ENCODE measurements around the gene UBA52. TPM values are rescaled to one million over a fixed set of nuclear protein-coding genes. Genes with fewer than 3 reads are reported as not detected.
"Not testable (repeated sequence)": the region's sequence is repeated elsewhere in the genome, so short reads cannot be mapped to it uniquely, and the experiment has no call there.

Gene UBA52
- total RNA-seq, 4 donors from 2014 or later = 405 to 1,087 (median 865) TPM

DNA sequence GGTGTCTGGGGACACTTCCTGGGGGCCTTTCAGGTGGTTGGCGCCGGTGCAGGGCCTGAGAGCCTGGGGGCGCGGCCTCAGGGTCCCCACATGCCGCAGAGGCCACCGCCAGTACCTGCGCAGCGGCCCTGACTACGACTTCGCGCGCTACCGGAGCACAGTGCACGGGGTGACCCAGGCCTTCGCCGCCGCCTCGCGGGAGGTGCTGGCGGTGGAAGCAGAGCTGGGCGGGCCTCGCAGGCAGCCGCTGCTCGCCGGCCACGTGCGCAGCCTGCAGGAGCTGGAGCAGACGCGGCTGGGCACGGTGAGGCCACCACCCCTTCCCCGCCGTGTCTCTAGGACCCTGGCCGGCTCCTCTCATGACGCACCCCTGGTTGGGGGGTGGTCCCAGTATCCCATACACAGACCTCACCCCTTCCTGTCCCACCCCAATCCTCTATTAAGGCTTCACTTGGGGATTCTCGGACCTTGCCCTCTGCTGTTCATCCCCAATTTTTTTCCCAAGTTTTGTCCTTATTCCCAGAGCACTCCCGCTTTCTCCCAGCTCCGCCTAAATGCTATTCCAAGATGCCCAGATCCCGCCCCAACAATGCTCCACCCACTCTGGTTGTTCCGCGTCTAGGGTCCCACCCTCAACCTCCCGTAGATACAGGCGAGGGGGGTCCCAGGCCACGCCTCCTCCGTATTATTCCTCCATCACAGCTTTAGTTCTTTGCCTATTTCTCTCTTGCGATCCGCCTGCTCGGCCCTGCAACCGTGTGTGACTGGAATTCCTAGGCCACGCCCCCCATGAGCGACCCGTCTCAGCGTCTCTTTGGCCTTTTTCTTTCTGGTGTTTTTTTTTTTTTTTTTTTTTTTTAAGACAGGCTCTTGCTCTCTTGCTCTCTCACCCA, 18.0 kb downstream of the UBA52 start:
- Histone ChIP-seq H3K4me1 (peaks cover 49% of the 10 kb centered on the region), H3K27ac (peak overlapping the region; percentile 80), H3K9me3 (no peaks in the 10 kb centered on the region), H3K36me3 (peaks cover 11% of the 10 kb centered on the region), H3K27me3 (no peaks in the 10 kb centered on the region), H3K4me3 (peak overlapping the region; percentile 87)
- 12% methylated on average over 29 of the region's 52 CpGs for WGBS
- peak in 1 of 2 donors; percentile 79 for DNase-seq (ENCODE audit: low spot score in 2 of 2)
- TF ChIP-seq POLR2AphosphoS5 (IDR thresholded peaks at IDR 0.05) (peak in 1 of 3 donors; percentile 34), POLR2A (IDR thresholded peaks at IDR 0.05) (no peak), EP300 (IDR thresholded peaks at IDR 0.05) (no peak)
- TF ChIP-seq, protein P1, sequence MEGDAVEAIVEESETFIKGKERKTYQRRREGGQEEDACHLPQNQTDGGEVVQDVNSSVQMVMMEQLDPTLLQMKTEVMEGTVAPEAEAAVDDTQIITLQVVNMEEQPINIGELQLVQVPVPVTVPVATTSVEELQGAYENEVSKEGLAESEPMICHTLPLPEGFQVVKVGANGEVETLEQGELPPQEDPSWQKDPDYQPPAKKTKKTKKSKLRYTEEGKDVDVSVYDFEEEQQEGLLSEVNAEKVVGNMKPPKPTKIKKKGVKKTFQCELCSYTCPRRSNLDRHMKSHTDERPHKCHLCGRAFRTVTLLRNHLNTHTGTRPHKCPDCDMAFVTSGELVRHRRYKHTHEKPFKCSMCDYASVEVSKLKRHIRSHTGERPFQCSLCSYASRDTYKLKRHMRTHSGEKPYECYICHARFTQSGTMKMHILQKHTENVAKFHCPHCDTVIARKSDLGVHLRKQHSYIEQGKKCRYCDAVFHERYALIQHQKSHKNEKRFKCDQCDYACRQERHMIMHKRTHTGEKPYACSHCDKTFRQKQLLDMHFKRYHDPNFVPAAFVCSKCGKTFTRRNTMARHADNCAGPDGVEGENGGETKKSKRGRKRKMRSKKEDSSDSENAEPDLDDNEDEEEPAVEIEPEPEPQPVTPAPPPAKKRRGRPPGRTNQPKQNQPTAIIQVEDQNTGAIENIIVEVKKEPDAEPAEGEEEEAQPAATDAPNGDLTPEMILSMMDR (IDR thresholded peaks at IDR 0.05) = peak; percentile 15 to 29

DNA sequence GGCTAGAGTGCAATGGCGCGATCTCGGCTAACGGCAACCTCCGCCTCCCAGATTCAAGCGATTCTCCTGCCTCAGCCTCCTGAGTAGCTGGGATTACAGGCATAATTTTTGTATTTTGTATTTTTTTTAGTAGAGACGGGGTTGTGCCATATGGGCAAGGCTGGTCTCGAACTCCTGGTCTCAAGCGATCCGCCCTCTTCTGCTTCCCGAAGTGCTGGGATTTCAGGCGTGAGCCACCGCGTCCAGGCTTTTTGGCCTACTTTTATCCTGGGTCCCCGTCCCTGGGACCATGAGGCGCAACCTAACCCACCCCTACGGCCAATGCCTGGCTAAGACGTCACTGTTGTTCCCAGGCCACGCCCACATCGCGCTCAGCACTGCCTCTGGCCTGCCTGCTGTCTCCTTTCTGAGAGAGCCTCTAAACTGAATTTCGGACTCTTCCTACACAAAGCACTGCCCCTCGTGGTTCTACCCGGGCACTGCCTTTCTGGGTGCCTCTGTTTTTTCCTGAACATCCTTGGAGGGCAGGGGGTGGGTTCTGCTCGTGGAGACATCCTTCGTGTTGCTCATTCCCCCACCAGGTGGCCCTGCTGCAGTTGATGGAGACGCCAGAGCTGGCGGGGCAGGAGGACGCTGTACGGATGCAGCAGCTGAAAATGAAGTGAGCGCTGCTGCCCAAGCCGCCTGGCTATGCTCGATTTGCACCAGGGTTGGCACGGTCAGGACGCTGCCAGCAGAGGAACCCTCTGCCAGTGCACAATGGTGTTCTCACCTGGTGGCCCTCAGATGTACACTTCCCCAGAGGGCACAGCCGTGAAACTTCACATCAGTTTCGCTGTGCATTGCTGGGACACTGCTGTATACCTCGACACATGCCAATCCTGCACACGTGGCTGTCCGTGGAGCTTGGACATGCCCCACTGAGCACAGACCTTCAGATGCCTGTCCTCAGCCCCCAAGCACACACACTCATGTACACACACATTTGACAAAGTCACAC, 18.9 kb downstream of the UBA52 start:
- DNase-seq (ENCODE audit: low spot score in 2 of 2) = no peak
- H3K4me3 ChIP-seq = peak overlapping the region; percentile 87
- no peaks in the 10 kb centered on the region for H3K27me3 ChIP-seq
- H3K4me1 ChIP-seq = peaks cover 58% of the 10 kb centered on the region
- peak overlapping the region; percentile 31 for H3K27ac ChIP-seq
- WGBS = 74% methylated on average over 30 of the region's 40 CpGs
- TF ChIP-seq, protein P1 (IDR thresholded peaks at IDR 0.05) = no peak
- TF ChIP-seq POLR2A (IDR thresholded peaks at IDR 0.05) (no peak), EP300 (IDR thresholded peaks at IDR 0.05) (no peak), POLR2AphosphoS5 (IDR thresholded peaks at IDR 0.05) (no peak)
- peaks cover 11% of the 10 kb centered on the region for H3K36me3 ChIP-seq
- no peaks in the 10 kb centered on the region for H3K9me3 ChIP-seq

DNA sequence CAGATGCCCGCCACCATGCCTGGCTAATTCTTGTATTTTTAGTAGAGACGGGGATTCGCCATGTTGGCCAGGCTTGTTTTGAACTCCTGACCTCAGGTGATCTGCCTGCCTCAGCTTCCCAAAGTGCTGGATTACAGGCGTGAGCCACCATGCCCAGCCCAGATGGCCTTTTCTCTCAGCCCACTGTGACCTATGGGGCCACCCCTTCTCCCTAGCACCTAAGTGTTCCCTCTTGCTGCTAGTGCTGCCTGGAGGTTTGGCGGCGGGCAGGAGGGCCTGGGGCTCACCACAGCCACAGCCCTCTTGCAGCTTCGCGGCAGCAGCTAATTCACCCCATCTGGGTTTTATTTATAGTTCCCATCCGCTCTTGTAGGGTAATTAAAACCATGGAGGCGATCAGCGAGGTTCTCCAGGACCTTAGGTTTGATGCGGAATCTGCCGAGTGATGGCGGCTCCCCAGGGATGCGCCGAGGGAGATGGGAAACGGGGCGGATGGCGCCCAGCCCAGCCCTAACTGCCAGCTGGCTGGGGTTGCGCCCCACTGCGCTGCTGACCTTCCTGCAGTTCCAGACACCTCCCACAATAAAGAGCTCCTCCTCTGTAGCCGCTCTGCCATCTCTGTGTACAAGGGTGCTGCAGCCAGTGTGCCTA, 20.2 kb downstream of the UBA52 start:
- Histone ChIP-seq H3K27ac (no peak overlapping the region), H3K36me3 (peaks cover 11% of the 10 kb centered on the region), H3K4me1 (peaks cover 58% of the 10 kb centered on the region), H3K27me3 (no peaks in the 10 kb centered on the region), H3K4me3 (no peak overlapping the region), H3K9me3 (no peaks in the 10 kb centered on the region)
- no peak for DNase-seq (ENCODE audit: low spot score in 2 of 2)
- 77% methylated on average over 10 of the region's 22 CpGs for WGBS
- TF ChIP-seq, protein P1 (IDR thresholded peaks at IDR 0.05) = no peak
- TF ChIP-seq POLR2A (IDR thresholded peaks at IDR 0.05) (no peak), EP300 (IDR thresholded peaks at IDR 0.05) (no peak), POLR2AphosphoS5 (IDR thresholded peaks at IDR 0.05) (no peak)

DNA sequence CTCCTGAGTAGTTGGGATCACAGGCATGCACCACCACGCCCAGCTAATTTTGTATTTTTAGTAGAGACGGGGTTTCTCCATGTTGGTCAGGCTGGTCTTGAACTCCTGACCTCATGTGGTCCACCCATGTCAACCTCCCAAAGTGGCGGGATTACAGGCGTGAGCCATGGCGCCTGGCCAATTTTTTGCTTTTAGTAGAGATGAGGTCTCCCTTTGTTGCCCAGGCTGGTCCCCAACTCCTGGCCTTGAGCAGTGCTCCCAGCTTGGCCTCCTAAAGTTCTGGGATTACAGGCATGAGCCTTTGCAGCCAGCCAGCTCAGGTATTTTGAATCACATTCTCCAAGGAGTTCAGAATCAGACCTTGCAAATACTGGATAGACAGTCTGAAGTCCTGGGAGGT, 21.1 kb downstream of the UBA52 start:
- WGBS = 65% methylated on average over 5 of the region's 5 CpGs
- H3K27me3 ChIP-seq; H3K27ac ChIP-seq; H3K9me3 ChIP-seq; H3K4me3 ChIP-seq; DNase-seq (ENCODE audit: low spot score in 2 of 2): not testable (repeated sequence)
- Histone ChIP-seq H3K4me1 (peaks cover 56% of the 10 kb centered on the region), H3K36me3 (peaks cover 11% of the 10 kb centered on the region)

DNA sequence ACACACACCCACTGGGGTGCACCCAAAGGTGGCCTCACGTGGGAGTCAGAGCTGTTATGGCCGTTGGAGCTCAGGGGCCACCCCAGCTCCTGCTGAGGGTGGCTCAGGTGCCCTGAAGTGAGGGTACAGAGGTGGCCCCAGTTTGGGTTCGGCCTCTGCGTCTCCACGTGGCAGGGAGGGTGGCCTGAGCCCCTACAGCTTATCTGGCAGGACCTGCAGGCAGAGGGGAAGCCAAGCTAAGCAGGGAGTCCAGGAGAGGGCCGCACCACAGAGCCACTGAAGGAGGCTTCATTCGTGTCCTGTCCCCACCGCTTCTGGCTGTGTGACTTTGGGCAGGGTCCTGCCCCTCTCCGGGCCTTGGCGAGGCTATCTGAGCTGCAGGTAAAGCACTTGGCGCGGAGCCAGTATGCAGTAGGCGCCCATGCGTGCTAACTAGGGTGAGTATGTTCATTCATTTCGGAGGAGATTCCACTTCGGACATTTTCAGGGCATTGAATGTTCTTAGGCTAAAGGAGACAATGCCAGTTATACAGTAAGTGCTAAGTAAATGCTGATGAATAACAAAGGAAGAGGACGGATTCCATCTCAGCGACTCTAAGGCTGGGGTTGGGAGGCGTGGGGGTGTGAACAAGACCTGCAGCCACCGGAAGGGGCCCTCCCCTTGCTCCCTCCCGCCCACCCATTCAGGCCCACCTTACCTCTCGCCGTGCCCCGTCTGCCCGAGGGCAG, 21.9 kb downstream of the UBA52 start:
- H3K27ac ChIP-seq = no peak overlapping the region
- peak overlapping the region; percentile 42 for H3K4me3 ChIP-seq
- no peak for DNase-seq (ENCODE audit: low spot score in 2 of 2)
- TF ChIP-seq, protein P1 (IDR thresholded peaks at IDR 0.05) = no peak
- TF ChIP-seq POLR2AphosphoS5 (IDR thresholded peaks at IDR 0.05) (no peak), POLR2A (IDR thresholded peaks at IDR 0.05) (no peak), EP300 (IDR thresholded peaks at IDR 0.05) (no peak)
- no peaks in the 10 kb centered on the region for H3K9me3 ChIP-seq
- WGBS = 49% methylated on average over 19 of the region's 25 CpGs
- H3K27me3 ChIP-seq = peaks cover 8% of the 10 kb centered on the region
- peaks cover 48% of the 10 kb centered on the region for H3K4me1 ChIP-seq
- peaks cover 11% of the 10 kb centered on the region for H3K36me3 ChIP-seq
